Body of pancreas (tissue), 4 donors: Measurements from ENCODE around the gene TNNC2. TPM values are rescaled to one million over a fixed set of nuclear protein-coding genes. Genes with fewer than 3 reads are reported as not detected.

Experiments used
- ATAC-seq: fragments of 150-250 bp; one replicate; pipeline ENCODE4 v1.9.1; 2016
- DNase-seq, 4 donors: peaks; one replicate each; pipeline ENCODE4 v3.0.0-alpha.2; 2019
- H3K27ac ChIP-seq, 4 donors: fragments of 200-600 bp; sonication (generic); 1 replicate in 3 of 4; 2 replicates in 1 of 4; pipeline versions ENCODE4 v1.5.1 to v1.6.1; 2016 to 2019; ENCODE audit warnings: mild to moderate bottlenecking in 1 of 4, mixed read lengths in 1 of 4, moderate library complexity in 1 of 4
- H3K27me3 ChIP-seq, 2 donors: fragments of 200-600 bp; sonication (generic); one replicate each; pipeline ENCODE4 v1.6.0; 2016; ENCODE audit warnings: mild to moderate bottlenecking in 1 of 2
- H3K36me3 ChIP-seq, 2 donors: fragments of 200-600 bp; sonication (generic); replicated peaks in 1 of 2; 2 replicates each; pipeline ENCODE4 v1.5.1; 2016; ENCODE audit warnings: low read depth in 2 of 2; ENCODE audit not compliant: insufficient read depth in 1 of 2
- H3K4me1 ChIP-seq: fragments of 200-600 bp; sonication (generic); one replicate; pipeline ENCODE4 v1.6.0; 2016
- H3K4me3 ChIP-seq, 2 donors: fragments of 200-600 bp; sonication (generic); 1 replicate in 1 of 2; 2 replicates in 1 of 2; pipeline ENCODE4 v1.5.1; 2016 to 2019
- H3K9me3 ChIP-seq, 3 donors: fragments of 200-600 bp; sonication (generic); 1 replicate in 2 of 3; 2 replicates in 1 of 3; pipeline ENCODE4 v1.5.1; 2016
- CTCF ChIP-seq, 7 experiments: fragments of 450-650 bp in 4 of 7; fragments of 200-600 bp in 3 of 7; sonication (generic) in 3 of 7; IDR thresholded peaks; one replicate each; pipeline ENCODE4 v1.5.1; 2016 to 2019; ENCODE audit warnings: antibody characterized with exemption in 7 of 7
- POLR2A ChIP-seq, 3 donors: fragments of 450-650 bp; IDR thresholded peaks; one replicate each; pipeline ENCODE4 v1.6.1; 2016; ENCODE audit warnings: antibody characterized with exemption in 3 of 3, mild to moderate bottlenecking in 2 of 3
- WGBS, 2 donors: methylation state at CpG; one replicate each; pipeline ENCODE4 v1.1.5; 2017; 5-methylcytosine and 5-hydroxymethylcytosine counted together
- intact Hi-C: fragments of 100-400 bp; cut with DNase I; formaldehyde crosslinking; loops from one replicate; pipeline ENCODE4 v1.15.1; 2023
- total RNA-seq, 2 donors: library from RNA; depleted of rRNA; stranded (reverse); fragments of >200 nt; gene quantifications; one replicate each; pipeline ENCODE4 v1.1.0, GENCODE V29; 2016

The TNNC2 gene
- total RNA-seq, 2 donors from 2014 or later = not detected

- no peaks in the 10 kb centered on the region for H3K9me3 ChIP-seq
- DNase-seq (no peak), ATAC-seq (no peak)
- no peak overlapping the region for H3K4me3 ChIP-seq
- 56 to 64% methylated on average over 6 of the region's 6 CpGs for WGBS, 2 donors
- no peaks in the 10 kb centered on the region for H3K36me3 ChIP-seq
- H3K27ac ChIP-seq = no peak overlapping the region
- peaks cover 0 to 7% of the 10 kb centered on the region in 2 donors for H3K27me3 ChIP-seq
- H3K4me1 ChIP-seq = peaks cover 19% of the 10 kb centered on the region
- TF ChIP-seq POLR2A (IDR thresholded peaks at IDR 0.05) (no peak), CTCF (IDR thresholded peaks at IDR 0.05) (no peak)
- intact Hi-C loops = no loop called here
Observed at GRCh38 chr20:45827712-45828111, 600 bp upstream of the TNNC2 start.

GRCh38 chr20:45826381-45827019 lies 612 bp downstream of the TNNC2 start:
- no peak overlapping the region for H3K27ac ChIP-seq
- no peak for DNase-seq
- peaks cover 0 to 7% of the 10 kb centered on the region in 2 donors for H3K27me3 ChIP-seq
- H3K9me3 ChIP-seq = no peaks in the 10 kb centered on the region
- intact Hi-C loops = no loop called here
- peaks cover 18% of the 10 kb centered on the region for H3K4me1 ChIP-seq
- no peak for TF ChIP-seq POLR2A (IDR thresholded peaks at IDR 0.05)
- TF ChIP-seq CTCF (IDR thresholded peaks at IDR 0.05) = no peak
- no peaks in the 10 kb centered on the region for H3K36me3 ChIP-seq
- no peak overlapping the region for H3K4me3 ChIP-seq
- no peak for ATAC-seq
- WGBS, 2 donors = 75 to 80% methylated on average over 3 to 6 of the region's 6 CpGs

- H3K9me3 ChIP-seq = no peaks in the 10 kb centered on the region
- no peaks in the 10 kb centered on the region for H3K36me3 ChIP-seq
- H3K4me1 ChIP-seq = peaks cover 18% of the 10 kb centered on the region
- 14 to 27% methylated on average over 15 to 56 of the region's 57 CpGs for WGBS, 2 donors
- TF ChIP-seq CTCF (IDR thresholded peaks at IDR 0.05) (peak in 5 of 7 experiments; percentile 8 to 50 (median 47)), POLR2A (IDR thresholded peaks at IDR 0.05) (no peak)
- DNase-seq = peak; percentile 26 to 52 (median 38)
- intact Hi-C loops = no loop called here
- no peak overlapping the region for H3K27ac ChIP-seq
- peak; percentile 69 for ATAC-seq
- peaks cover 0 to 17% of the 10 kb centered on the region in 2 donors for H3K27me3 ChIP-seq
- H3K4me3 ChIP-seq = no peak overlapping the region
Observed at GRCh38 chr20:45823949-45824835, 2.9 kb downstream of the TNNC2 start.

GRCh38 chr20:45822857-45823256 lies 4.3 kb downstream of the TNNC2 start:
- Histone ChIP-seq H3K9me3 (no peaks in the 10 kb centered on the region), H3K4me1 (peaks cover 18% of the 10 kb centered on the region), H3K36me3 (no peaks in the 10 kb centered on the region), H3K27ac (no peak overlapping the region), H3K27me3 (peaks cover 0 to 17% of the 10 kb centered on the region in 2 donors), H3K4me3 (no peak overlapping the region)
- TF ChIP-seq POLR2A (IDR thresholded peaks at IDR 0.05) = no peak
- TF ChIP-seq CTCF (IDR thresholded peaks at IDR 0.05) = no peak
- intact Hi-C loops = no loop called here
- 3 to 8% methylated on average over 7 to 23 of the region's 24 CpGs for WGBS, 2 donors
- ATAC-seq (peak; percentile 48), DNase-seq (peak in 3 of 4 donors; percentile 20 to 56 (median 41))
